Measurements from ENCODE around the gene ATP2C2. TPM values are rescaled to one million over a fixed set of nuclear protein-coding genes. Genes with fewer than 3 reads are reported as not detected.

ATP2C2 gene
- total and polyA plus RNA-seq, 7 experiments from 2014 or later: 0.20 TPM; not detected in 6

DNA sequence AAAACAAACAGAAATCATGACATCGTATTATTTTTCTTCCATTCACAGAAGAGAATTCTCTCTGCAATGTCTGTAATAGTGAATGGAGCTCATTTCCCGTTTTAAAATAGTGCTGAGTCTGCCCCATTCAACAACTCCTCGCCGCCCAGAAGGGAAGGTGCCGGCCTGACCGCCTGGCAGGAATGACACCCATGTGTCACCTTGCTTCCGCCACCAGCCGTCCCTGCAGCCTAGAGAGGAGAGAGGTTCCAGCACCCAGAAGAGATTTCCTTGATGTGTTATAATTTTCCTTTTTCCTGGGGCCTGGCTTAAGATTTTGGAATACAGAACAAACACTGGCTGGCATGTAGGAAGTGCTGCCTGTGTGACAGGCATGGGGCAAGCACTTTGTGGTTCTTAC lies 76.1 kb downstream of the ATP2C2 start:
- Mint-ChIP-seq H3K27me3 (peaks cover 6 to 26% (median 24%) of the 10 kb centered on the region in 5 donors), H3K36me3 (no peaks in the 10 kb centered on the region), H3K27ac (no peak overlapping the region), H3K4me3 (no peak overlapping the region), H3K4me1 (no peaks in the 10 kb centered on the region), H3K9me3 (no peaks in the 10 kb centered on the region)
- no peaks in the 10 kb centered on the region for H3K36me3 ChIP-seq (ENCODE audit: control insufficient read depth in 2 of 3, insufficient read depth in 3 of 3, low read length in 3 of 3)
- ChIA-PET POLR2A (no interaction called here), CTCF (no interaction called here)
- intact Hi-C loops (cut with micrococcal nuclease): no loop called here
- DNase-seq (no peak), ATAC-seq (no peak)
- no peaks in the 10 kb centered on the region for H3K4me1 ChIP-seq (ENCODE audit: control insufficient read depth in 2 of 2, insufficient read depth in 2 of 2, low read length in 2 of 2)
- no peaks in the 10 kb centered on the region for H3K9me3 ChIP-seq (ENCODE audit: control insufficient read depth in 2 of 3, low read length in 3 of 3)
- no peak overlapping the region for H3K4me3 ChIP-seq (ENCODE audit: low read length)
- H3K27ac ChIP-seq (ENCODE audit: low read depth, low read length): no peak overlapping the region
- H3K27me3 ChIP-seq (ENCODE audit: control insufficient read depth in 2 of 2, insufficient read depth in 2 of 2, low read length in 2 of 2): no peaks in the 10 kb centered on the region

DNA sequence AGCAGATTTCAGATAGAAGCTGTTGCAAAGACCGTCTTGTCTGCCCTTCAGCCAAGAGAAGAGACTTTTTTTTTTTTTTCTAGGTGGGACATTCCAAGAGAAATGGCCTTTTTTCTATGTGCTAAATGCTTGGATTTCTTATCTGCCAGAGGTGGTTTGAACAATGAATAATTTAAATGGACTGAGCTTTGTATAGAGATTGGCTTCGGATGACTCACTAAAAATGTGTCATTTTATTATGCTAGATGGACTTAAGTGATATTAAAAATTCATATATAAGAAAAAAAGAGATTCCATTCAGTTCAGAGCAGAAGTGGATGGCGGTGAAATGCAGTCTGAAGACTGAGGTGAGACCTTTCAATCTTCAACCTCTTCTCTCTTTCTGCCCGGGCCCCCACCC lies 77.7 kb downstream of the ATP2C2 start:
- no peak overlapping the region for H3K4me3 ChIP-seq (ENCODE audit: low read length)
- Mint-ChIP-seq H3K4me3 (no peak overlapping the region), H3K27ac (no peak overlapping the region), H3K9me3 (peaks cover 0 to 1% (median 0%) of the 10 kb centered on the region in 11 donors), H3K36me3 (peaks cover 0 to 2% (median 0%) of the 10 kb centered on the region in 5 donors), H3K4me1 (peaks cover 0 to 2% (median 0%) of the 10 kb centered on the region in 7 donors), H3K27me3 (peaks cover 6 to 29% (median 24%) of the 10 kb centered on the region in 5 donors)
- no peaks in the 10 kb centered on the region for H3K9me3 ChIP-seq (ENCODE audit: control insufficient read depth in 2 of 3, low read length in 3 of 3)
- ChIA-PET POLR2A (no interaction called here), CTCF (no interaction called here)
- H3K27ac ChIP-seq (ENCODE audit: low read depth, low read length): no peak overlapping the region
- H3K27me3 ChIP-seq (ENCODE audit: control insufficient read depth in 2 of 2, insufficient read depth in 2 of 2, low read length in 2 of 2): no peaks in the 10 kb centered on the region
- no peaks in the 10 kb centered on the region for H3K36me3 ChIP-seq (ENCODE audit: control insufficient read depth in 2 of 3, insufficient read depth in 3 of 3, low read length in 3 of 3)
- DNase-seq (no peak), ATAC-seq (no peak)
- intact Hi-C loops (cut with micrococcal nuclease): no loop called here
- no peaks in the 10 kb centered on the region for H3K4me1 ChIP-seq (ENCODE audit: control insufficient read depth in 2 of 2, insufficient read depth in 2 of 2, low read length in 2 of 2)

DNA sequence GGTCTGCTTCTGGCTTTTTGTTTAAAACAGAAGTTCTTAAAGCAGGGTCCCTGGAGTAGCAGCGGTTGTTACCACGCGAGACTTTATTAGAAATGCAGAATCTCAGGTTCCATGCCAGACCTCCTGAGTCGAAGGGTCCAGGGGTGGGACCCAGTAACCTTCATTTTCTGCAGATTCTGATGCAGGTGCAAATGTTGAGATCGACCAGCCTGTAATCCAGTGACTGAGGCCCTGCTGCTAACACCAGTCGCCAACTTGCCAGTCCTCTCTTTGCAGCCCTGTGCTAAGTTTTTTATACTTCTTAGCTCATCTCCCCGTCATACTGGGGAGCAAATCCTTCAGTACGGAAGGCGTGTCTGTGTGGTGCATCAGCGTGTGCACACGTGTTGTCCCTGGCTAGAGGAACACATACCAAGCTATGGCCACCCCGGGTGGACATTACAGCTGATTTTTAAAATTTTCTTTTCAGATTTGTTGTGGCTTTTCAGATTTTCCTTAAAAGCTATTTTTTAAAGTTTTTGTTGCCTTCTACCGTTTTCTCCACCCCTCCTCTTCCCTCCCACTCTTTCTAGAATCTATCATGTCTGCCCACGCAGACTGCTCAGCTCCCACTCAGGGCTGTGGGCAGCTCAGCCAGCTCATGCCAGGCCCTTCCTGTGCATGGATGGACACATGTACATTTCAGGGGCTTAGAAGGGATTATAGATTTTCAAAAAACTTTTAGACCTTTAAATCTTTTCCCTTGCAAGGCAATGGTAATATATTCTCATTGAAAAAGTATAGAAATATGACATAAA lies 78.5 kb downstream of the ATP2C2 start:
- ATAC-seq (no peak), DNase-seq (no peak)
- no peak overlapping the region for H3K4me3 Mint-ChIP-seq
- H3K4me1 Mint-ChIP-seq: peaks cover 0 to 2% (median 0%) of the 10 kb centered on the region in 7 donors
- POLR2A ChIA-PET: no interaction called here
- CTCF ChIA-PET: interaction anchor here (0.6 kb wide), 1 partner anchor 9 kb away, joined by 3 read pairs; no protein-coding TSS in a partner anchor
- intact Hi-C loops (cut with micrococcal nuclease): no loop called here
- peaks cover 0 to 1% (median 0%) of the 10 kb centered on the region in 11 donors for H3K9me3 Mint-ChIP-seq
- Histone ChIP-seq H3K4me3 (ENCODE audit: low read length) (no peak overlapping the region), H3K27me3 (ENCODE audit: control insufficient read depth in 2 of 2, insufficient read depth in 2 of 2, low read length in 2 of 2) (no peaks in the 10 kb centered on the region), H3K27ac (ENCODE audit: low read depth, low read length) (no peak overlapping the region), H3K9me3 (ENCODE audit: control insufficient read depth in 2 of 3, low read length in 3 of 3) (no peaks in the 10 kb centered on the region), H3K36me3 (ENCODE audit: control insufficient read depth in 2 of 3, insufficient read depth in 3 of 3, low read length in 3 of 3) (no peaks in the 10 kb centered on the region), H3K4me1 (ENCODE audit: control insufficient read depth in 2 of 2, insufficient read depth in 2 of 2, low read length in 2 of 2) (no peaks in the 10 kb centered on the region)
- H3K27me3 Mint-ChIP-seq: peaks cover 6 to 26% (median 23%) of the 10 kb centered on the region in 5 donors
- no peak overlapping the region for H3K27ac Mint-ChIP-seq
- H3K36me3 Mint-ChIP-seq: peaks cover 0 to 3% (median 0%) of the 10 kb centered on the region in 5 donors

DNA sequence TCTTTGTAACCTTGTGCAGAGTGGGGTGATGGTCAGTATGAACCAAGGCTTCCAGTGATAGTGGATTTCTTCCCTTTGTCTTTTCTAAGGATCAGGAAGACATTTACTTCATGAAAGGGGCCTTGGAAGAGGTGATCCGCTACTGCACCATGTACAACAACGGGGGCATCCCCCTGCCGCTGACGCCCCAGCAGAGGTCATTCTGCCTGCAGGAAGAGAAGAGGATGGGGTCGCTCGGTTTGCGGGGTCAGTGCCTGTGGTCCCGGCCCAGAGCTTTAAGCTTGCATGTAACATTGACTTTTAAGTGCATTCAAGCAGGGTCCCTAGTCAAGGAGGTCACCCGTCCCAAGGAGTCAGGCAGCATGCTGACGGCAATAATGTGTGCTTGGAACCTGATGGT lies 80.1 kb downstream of the ATP2C2 start:
- peaks cover 0 to 1% (median 0%) of the 10 kb centered on the region in 11 donors for H3K9me3 Mint-ChIP-seq
- H3K27me3 Mint-ChIP-seq: peaks cover 4 to 20% (median 14%) of the 10 kb centered on the region in 5 donors
- ChIA-PET POLR2A (no interaction called here), CTCF (no interaction called here)
- no peak for DNase-seq
- no peak for ATAC-seq
- H3K27ac Mint-ChIP-seq: no peak overlapping the region
- Histone ChIP-seq H3K9me3 (ENCODE audit: control insufficient read depth in 2 of 3, low read length in 3 of 3) (no peaks in the 10 kb centered on the region), H3K4me3 (ENCODE audit: low read length) (no peak overlapping the region), H3K36me3 (ENCODE audit: control insufficient read depth in 2 of 3, insufficient read depth in 3 of 3, low read length in 3 of 3) (no peaks in the 10 kb centered on the region), H3K4me1 (ENCODE audit: control insufficient read depth in 2 of 2, insufficient read depth in 2 of 2, low read length in 2 of 2) (no peaks in the 10 kb centered on the region), H3K27me3 (ENCODE audit: control insufficient read depth in 2 of 2, insufficient read depth in 2 of 2, low read length in 2 of 2) (no peaks in the 10 kb centered on the region), H3K27ac (ENCODE audit: low read depth, low read length) (no peak overlapping the region)
- no peak overlapping the region for H3K4me3 Mint-ChIP-seq
- peaks cover 0 to 7% (median 0%) of the 10 kb centered on the region in 5 donors for H3K36me3 Mint-ChIP-seq
- intact Hi-C loops (cut with micrococcal nuclease): no loop called here
- peaks cover 0 to 2% (median 0%) of the 10 kb centered on the region in 7 donors for H3K4me1 Mint-ChIP-seq

DNA sequence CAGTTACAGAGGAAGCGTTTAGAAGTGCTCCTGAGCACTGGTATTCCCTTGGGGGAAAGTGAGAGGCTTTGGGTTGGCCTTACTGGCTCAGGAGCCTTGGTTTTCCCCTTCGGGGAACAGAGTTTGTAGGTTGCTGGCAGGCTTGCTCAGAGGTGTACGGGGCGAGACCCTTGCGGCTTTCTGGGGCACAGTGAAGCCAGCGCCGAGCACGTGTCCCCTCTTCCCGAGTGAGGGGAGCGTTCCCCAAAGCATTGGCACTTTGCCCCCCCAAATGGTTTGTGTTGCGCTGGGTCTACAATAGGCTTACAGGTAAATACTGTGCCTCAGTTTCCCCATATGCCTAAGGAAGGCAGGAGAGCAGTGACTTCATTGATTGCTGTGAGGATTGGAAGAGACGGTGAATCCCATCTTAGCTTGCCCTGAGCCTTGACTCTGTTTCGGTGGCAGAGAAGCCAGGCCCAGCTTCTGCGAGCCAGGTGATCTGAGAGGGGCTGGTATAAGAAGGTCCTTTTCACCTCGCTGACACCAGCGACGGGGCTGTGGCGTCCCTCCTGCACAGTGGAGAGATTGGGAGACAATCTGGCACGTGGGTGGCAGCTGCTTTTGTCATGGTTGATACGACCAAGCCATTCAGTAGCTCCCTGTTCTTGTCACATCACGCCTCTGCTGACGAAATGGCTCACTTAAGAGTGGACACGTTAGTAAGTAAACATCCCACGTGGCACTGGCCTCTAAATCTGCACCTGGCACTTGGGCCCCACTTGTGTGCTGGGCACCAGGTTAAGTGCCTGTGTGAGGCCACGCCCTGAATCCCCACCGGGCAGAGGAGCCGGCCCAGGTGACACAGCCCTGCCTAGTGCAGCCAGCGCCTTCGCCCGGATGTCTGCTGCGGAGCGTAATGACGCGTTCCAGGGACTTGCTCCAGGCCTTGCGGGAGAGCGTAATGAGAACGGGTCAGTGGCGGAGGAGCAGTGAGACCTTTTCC lies 81.1 kb downstream of the ATP2C2 start:
- no peak overlapping the region for H3K4me3 Mint-ChIP-seq
- peaks cover 0 to 1% (median 0%) of the 10 kb centered on the region in 11 donors for H3K9me3 Mint-ChIP-seq
- ChIA-PET CTCF (no interaction called here), POLR2A (no interaction called here)
- no peak for ATAC-seq
- H3K4me1 Mint-ChIP-seq: peaks cover 0 to 2% (median 0%) of the 10 kb centered on the region in 7 donors
- H3K4me3 ChIP-seq (ENCODE audit: low read length): no peak overlapping the region
- H3K36me3 Mint-ChIP-seq: peaks cover 0 to 7% (median 0%) of the 10 kb centered on the region in 5 donors
- no peaks in the 10 kb centered on the region for H3K4me1 ChIP-seq (ENCODE audit: control insufficient read depth in 2 of 2, insufficient read depth in 2 of 2, low read length in 2 of 2)
- no peaks in the 10 kb centered on the region for H3K36me3 ChIP-seq (ENCODE audit: control insufficient read depth in 2 of 3, insufficient read depth in 3 of 3, low read length in 3 of 3)
- H3K27me3 ChIP-seq (ENCODE audit: control insufficient read depth in 2 of 2, insufficient read depth in 2 of 2, low read length in 2 of 2): no peaks in the 10 kb centered on the region
- H3K27me3 Mint-ChIP-seq: peaks cover 0 to 15% (median 8%) of the 10 kb centered on the region in 5 donors
- intact Hi-C loops (cut with micrococcal nuclease): no loop called here
- no peak for DNase-seq
- no peak overlapping the region for H3K27ac ChIP-seq (ENCODE audit: low read depth, low read length)
- no peaks in the 10 kb centered on the region for H3K9me3 ChIP-seq (ENCODE audit: control insufficient read depth in 2 of 3, low read length in 3 of 3)
- H3K27ac Mint-ChIP-seq: no peak overlapping the region

DNA sequence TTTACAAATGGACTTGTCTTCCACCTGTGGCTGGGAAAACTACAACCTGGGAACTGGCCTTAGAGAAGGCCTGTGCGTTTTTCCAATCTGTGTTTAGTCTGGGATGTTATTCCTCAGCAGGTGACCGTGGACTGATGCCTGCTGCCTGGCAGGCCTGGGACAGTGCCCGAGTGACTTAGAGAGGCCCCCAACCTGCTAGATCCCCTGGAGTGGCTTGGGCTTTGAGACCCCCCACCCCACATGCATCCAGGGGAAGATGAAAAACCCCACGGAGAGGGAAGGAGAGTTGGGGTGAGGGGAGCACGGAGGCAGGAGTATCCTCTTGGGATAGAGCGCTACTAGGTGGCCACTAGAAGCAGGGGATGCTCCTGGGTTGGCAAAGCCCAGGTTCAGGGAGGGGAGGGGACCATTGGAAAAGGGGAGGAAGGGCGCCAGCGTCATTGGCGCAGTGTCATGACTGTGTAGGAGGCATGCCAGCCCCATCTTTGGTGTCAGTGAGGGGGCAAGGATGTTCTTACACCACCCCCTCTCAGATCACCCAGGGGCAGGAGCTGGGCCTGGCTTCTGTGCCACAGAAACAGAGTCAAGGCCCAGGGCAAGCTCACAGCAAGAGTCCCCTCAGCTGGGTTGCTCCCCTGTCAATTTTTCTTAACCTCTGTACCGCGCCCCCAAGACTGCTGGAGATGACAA lies 82.0 kb downstream of the ATP2C2 start:
- Histone ChIP-seq H3K4me1 (ENCODE audit: control insufficient read depth in 2 of 2, insufficient read depth in 2 of 2, low read length in 2 of 2) (no peaks in the 10 kb centered on the region), H3K36me3 (ENCODE audit: control insufficient read depth in 2 of 3, insufficient read depth in 3 of 3, low read length in 3 of 3) (no peaks in the 10 kb centered on the region), H3K27ac (ENCODE audit: low read depth, low read length) (no peak overlapping the region), H3K27me3 (ENCODE audit: control insufficient read depth in 2 of 2, insufficient read depth in 2 of 2, low read length in 2 of 2) (no peaks in the 10 kb centered on the region), H3K9me3 (ENCODE audit: control insufficient read depth in 2 of 3, low read length in 3 of 3) (no peaks in the 10 kb centered on the region), H3K4me3 (ENCODE audit: low read length) (no peak overlapping the region)
- ATAC-seq (no peak), DNase-seq (no peak)
- Mint-ChIP-seq H3K27me3 (peaks cover 0 to 15% (median 4%) of the 10 kb centered on the region in 5 donors), H3K4me1 (peaks cover 0 to 2% (median 0%) of the 10 kb centered on the region in 7 donors), H3K27ac (no peak overlapping the region), H3K36me3 (peaks cover 0 to 7% (median 0%) of the 10 kb centered on the region in 5 donors), H3K4me3 (no peak overlapping the region), H3K9me3 (peaks cover 0 to 1% (median 0%) of the 10 kb centered on the region in 11 donors)
- ChIA-PET POLR2A (no interaction called here), CTCF (no interaction called here)
- intact Hi-C loops (cut with micrococcal nuclease): no loop called here

Data from naive thymus-derived CD4-positive, alpha-beta T cell (primary cell).